ENCODE measurements around the gene SCAMP4.

SCAMP4 gene

DNA sequence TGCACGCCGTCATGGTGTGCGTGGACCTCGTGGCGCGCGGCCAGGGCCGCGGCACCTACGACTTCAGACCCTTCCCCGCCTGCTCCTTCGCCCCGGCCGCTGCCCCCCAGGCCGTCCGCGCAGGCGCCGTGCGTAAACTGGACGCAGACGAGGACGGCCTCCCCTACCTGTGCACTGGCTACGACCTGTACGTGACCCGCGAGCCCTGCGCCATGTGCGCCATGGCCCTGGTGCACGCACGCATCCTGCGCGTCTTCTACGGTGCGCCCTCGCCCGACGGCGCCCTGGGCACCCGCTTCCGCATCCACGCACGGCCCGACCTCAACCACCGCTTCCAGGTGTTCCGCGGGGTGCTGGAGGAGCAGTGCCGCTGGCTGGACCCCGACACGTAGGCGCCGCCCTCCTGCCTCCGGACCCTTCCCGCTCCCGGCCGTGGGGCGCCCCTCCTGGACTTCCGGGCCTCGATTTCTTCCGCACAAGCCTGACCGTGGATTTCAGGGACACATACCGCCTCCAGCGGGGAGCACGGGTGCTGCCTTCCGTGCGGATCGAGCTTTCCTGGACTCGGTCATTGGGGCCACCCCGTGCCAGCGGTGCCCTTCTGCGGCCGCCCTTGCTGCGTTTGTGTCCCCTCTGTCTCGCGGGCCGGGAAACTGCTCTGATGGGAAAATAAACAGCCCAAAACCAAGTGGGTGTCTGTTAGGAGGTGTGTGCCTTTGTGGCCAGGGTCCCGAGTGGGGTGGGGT lies 7.7 kb downstream of the SCAMP4 start:
- DNase-seq (ENCODE audit: low read depth in 2 of 2) = no peak

DNA sequence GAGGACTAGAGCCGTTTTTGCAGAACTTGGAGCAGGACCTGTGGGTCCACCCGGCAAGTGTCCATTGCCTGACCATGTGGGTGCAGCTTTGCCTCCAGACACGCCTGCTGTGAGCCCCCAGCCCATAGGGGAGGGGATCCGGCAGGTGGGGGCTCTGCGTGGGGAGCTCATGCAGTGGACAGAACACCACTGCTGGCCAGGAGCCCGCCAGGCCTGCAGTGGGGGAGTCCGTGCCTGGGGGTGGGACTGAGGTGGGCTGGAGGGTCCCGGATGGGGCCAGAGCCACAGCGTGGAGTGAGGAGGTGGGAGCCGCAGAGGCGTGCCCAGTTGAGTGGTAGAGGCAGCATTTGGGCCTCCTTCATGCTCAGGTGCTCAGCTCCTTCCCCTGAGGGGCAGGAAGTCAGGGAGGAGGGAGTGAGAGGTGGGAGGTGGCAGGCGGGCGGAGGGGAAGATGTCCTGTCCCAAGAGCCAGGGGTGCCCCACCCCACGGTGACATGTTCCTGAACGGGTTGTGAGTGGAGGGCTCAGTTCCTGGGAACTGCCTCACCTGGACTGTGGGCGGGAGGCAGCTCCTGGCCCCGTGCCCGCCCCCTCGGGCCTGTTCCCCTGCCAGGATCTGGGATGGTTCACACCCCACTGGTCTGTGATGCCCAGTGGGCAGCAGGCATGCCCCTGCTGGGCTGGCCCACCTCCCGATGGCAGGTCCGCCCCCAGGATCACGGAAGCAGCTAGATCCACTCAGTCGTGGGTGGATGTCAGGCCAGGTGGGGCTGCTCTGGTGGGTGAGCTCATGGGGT lies 8.8 kb downstream of the SCAMP4 start:
- no peak for DNase-seq (ENCODE audit: low read depth in 2 of 2)

DNA sequence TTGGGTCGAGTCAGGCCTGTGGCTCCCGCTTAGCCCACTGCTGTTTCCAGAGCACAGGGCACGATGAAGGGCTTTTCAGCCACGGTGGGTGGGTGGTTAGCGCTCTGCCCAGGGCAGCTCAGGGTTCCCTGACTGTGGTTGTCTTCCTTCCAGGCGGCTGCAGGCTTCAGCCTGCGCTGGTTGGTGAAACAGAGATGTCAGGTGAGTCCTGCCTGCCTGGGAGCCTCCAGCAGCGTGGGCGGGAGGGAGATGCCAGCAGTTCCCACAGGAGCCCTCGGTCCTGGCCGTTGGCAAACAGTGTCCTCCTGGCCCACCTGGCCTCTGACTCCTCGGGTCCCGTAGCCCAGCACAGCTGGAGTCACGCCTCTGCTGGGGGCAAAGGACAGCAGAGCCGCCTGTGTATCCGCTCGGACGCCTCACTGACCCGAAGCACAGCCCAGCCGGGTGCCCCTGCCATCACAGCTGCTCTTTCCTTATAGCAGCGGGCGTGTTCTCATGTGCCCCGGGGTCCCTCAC lies 9.7 kb downstream of the SCAMP4 start:
- DNase-seq (ENCODE audit: low read depth in 2 of 2) = no peak

DNA sequence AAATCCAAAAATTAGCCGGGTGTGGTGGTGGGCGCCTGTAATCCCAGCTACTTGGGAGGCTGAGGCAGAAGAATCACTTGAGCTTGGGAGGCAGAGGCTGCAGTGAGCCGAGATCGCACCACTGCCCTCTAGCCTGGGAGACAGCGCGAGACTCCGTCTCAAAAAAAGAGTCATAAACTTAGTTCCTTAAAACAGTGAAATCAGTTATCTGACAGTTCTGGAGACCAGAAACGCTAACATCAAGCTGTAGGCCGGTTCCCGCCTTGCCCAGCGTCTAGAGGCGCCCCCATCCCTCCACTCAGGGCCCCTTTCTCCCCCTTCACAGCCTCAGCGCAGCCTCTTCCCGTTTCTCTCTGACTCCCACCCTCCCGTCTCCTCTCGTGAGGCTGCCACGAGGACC lies 11.9 kb downstream of the SCAMP4 start:
- DNase-seq (ENCODE audit: low read depth in 2 of 2) = no peak

DNA sequence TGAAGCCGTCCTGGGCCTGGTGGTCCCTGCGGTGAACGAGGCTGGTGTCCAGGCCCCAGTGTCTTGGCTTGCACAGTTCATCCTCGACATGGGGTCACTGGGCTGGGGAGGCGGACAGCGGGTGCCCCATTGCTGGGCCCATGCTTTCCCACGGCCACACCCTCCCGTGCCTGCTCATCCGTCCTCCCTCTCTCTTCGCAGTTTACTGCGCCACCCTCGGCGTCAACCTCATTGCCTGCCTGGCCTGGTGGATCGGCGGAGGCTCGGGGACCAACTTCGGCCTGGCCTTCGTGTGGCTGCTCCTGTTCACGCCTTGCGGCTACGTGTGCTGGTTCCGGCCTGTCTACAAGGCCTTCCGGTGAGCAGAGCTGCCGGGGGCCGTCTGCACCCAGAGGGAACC lies 12.7 kb downstream of the SCAMP4 start:
- no peak for DNase-seq (ENCODE audit: low read depth in 2 of 2)

DNA sequence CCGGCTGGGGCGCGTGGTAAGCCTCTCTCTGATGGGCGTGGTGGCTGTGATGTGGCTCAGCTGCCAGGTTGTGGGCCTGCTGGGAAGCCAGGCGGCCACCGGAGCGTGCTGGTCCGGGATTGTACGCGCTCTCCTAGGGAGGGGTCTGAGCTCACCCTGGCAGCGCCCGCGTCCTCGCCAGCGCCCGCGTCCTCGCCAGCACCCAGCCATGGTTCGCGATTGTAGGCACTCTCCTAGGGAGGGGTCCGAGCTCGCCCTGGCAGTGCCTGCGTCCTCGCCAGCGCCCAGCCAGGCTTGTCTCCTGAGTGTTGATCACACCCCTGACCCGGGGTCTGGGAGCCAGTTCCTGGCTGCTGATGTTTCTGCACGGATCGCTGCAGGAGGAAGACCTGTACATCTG lies 13.8 kb downstream of the SCAMP4 start:
- no peak for DNase-seq (ENCODE audit: low read depth in 2 of 2)

DNA sequence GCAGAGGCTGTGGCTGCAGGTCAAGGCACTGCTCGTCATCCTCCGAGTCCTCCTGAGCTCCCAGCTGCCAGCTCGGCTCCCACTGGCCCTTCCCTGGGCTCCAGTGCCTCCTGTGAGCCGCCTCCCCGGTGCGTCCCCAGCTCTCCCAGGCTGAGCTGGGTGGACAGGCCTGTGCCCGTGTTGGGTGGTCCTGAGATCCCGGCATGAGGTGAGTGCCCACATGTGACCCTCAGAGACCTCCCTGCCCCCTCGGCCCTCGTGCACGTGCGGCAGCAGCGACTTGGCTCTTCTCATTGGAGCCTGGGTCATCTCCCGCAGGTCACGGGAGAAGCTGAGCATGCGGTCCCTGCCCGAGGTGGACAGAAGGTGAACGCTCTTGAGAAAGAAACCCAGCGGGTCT lies 15.4 kb downstream of the SCAMP4 start:
- DNase-seq (ENCODE audit: low read depth in 2 of 2) = no peak

DNA sequence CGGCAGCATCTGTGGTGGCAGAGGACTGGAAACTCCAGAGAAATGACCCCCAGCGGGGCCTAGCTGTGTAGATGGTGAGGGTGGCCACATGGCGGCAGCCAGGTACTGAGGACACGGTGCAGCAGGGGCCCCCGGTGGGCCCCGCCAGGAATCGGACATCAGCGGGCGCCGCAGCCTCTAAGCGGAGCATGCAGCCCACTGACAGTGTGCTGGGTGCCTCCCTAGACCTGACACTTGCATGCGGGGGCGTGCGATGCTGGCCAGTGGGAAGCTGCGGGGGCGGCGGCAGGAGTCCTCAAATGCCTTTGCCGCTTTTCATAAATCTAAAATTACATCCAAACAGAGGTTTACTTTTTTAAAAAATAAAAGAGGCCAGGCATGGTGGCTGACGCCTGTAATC lies 16.1 kb downstream of the SCAMP4 start:
- DNase-seq (ENCODE audit: low read depth in 2 of 2) = no peak

DNA sequence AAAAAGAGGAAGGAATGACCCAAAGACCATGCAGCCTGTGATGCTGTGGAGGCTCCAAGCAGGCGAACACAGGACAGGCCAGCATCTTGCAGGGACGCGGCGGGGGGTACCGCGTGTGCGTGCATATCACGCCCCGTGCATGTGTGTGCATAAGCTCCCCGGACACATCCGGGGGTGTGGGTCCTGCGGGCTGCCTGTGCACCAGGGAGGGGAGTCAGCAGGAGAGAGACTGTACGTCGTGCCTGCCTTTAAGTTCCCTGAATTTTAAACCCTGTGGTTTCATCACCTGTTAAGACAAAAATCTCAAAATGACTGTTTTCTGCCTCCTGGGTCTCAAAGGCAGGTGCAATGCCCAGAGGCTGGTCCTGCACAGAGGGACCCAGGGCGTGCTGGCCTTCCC lies 16.6 kb downstream of the SCAMP4 start:
- DNase-seq (ENCODE audit: low read depth in 2 of 2) = no peak

DNA sequence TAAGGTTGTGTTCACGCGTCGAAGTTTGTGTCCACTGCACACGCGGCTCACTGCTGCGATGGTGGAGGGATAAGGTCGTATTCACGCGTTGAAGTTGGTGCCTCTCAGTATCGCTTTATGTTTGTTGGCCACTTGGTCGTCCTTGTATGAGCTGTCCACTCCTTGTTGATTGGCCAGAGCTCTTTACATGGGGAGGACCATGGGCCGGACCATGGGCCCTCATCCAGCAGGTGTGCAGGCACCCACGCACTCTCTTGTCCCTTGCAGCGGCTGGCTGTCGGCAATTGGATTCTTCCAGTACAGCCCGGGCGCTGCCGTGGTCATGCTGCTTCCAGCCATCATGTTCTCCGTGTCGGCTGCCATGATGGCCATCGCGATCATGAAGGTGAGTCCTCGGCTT lies 17.6 kb downstream of the SCAMP4 start:
- no peak for DNase-seq (ENCODE audit: low read depth in 2 of 2)

DNA sequence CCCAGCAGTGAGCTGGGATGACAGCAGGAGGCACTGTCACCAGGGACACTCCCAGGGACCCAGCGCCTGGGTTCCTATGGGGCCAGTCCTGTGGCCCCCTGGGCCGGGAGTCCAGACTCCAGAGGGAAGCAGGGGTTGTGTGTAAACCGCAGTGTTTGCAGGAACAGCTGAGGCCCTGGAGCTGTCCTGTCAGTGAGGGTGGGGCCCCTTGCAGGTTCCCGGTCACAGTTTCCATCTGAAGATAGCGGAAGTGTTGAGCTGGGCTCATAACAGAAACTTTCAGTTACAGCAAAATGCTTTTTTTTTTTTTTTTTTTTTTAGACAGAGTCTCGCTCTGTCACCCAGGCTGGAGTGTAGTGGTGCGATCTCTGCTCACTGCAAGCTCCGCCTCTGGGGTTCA lies 18.1 kb downstream of the SCAMP4 start:
- DNase-seq (ENCODE audit: low read depth in 2 of 2) = no peak

DNA sequence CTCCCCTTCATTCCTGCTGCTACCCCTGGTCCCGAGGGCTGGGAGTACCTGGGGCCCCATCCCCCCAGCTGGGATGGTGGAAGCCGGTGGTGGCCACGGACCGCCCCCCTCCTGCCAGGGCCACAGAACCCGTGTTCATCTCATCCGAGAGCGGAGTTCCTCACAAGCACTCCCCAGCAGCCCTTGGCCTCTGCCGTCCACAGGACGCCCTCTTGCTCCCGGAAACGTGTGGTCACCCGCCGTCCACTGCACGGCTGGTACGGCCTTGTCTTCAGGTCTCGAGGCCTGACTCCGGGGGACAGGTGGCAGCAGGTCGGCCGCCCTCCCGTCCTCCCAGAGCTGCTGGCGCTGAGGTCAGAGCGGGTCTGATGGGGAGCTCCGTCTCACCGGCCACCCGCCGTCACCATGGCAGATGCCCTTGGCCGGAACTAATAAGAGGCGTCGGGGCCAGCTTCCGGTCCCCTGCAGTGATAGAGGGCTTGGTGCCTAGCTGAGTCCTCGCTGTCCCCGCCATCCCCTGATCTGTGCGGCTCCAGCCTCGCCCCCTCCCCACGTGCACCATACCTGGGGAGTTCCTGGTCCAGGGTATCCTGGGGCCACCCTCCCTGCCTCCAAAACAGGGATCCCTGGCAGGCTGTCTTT lies 19.2 kb downstream of the SCAMP4 start:
- no peak for DNase-seq (ENCODE audit: low read depth in 2 of 2)

DNA sequence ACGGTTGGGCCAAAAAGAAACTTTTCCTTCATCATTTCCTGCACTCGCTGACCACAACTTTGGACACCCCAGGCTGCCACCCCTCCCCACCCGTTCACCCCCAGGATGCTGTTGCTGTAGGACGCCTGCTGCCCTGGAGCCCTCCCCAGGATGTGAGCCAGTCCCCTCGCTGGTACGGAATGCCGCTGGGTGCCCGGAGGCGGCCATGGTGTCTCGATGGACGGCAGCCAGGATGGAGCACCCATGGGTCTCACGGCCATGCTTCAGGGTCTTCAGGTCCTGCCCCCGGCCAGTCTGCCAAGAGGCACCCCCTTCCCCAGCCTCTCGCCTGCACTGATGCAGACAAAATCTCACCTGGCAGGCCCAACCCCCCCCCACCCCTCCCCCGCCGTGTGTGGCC lies 20.3 kb downstream of the SCAMP4 start:
- DNase-seq (ENCODE audit: low read depth in 2 of 2) = no peak

DNA sequence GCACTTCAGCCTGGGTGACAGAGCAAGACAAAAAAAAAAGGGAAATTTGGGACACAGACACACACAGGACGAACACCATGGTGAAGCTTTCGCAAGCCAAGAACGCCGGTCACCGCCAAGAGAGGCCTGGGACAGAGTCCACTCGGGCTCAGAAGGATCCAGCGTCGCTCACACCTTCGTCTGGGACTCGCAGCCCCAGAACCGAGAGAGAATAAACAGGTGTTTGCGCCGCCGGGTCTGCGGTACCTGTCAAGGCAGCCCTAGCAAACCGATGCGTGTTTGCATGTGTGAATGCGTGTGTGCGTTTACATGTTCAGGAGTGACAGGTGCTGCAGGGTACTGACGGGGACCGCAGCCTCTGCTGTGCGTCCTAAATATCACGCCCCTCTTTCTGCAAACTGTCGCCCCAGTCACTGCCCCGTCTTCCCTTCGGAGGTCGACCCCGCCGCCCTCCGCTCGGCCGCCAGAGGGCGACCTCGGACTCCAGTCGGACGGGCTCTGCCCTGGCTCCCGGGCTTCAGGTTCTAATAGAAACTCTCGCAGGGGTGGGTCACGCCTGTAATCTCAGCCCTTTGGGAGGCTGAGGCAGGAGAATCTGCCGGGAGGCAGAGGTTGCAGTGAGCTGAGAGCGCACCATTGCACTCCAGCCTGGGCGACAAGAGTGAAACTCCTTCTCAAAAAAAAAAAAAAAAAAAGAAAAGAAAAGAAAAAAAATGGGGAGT lies 24.0 kb downstream of the SCAMP4 start:
- peak; percentile 54 to 74 for DNase-seq (ENCODE audit: low read depth in 2 of 2)

DNA sequence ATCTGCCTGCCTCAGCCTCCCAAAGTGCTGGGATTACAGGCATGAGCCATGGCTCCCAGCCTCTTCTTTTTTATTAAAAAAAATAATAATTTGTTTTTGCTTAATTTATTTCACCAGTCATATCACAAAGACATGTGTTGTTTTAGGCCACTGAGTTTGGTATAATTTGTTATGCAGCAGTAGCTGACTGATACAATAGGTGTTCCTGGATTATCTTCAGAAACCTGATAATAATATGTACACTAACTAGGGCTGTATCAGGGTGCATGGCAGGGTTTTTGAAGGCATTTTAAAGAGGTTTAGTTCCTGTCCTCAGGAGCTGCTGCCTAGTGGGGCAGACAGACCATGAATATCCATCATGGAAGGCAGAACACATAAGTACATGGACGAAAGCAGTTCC lies 26.2 kb downstream of the SCAMP4 start:
- no peak for DNase-seq (ENCODE audit: low read depth in 2 of 2)

DNA sequence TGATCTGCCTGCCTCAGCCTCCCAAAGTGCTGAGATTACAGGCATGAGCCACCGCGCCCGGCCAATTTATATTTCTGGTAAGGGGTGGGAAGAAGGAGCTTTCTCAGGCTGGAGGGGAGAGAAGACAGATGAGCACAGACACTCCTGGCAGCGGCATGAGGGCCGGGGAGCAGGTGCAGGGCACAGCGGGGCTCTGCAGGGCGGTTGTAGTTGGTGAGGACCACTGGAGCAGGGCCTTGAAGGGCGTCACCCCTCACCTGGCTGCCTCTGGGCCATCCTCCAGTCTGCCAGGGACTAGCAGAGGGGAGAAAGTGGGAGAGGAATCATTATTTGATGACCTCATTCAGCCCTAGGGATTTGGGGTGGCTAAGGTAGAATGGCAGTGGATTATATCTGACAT lies 27.2 kb downstream of the SCAMP4 start:
- no peak for DNase-seq (ENCODE audit: low read depth in 2 of 2)

DNA sequence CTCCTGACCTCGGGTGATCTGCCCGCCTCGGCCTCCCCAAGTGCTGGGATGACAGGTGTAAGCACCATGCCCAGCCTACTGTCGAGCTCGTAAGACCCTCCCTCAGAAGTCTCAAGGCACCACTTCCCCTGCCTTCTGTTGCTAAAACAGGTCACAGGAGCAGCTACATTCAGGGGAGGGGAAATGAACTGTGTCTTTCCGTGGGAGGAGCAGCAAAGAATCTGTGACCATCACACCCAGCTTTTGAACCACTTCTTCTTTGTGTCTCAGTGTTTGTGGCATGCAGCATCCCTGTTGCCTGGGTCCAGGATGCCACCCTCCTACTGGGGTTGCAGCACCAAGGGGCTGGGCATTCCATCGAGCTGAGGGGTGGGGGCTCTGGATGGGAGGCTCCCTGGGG lies 28.0 kb downstream of the SCAMP4 start:
- no peak for DNase-seq (ENCODE audit: low read depth in 2 of 2)

DNA sequence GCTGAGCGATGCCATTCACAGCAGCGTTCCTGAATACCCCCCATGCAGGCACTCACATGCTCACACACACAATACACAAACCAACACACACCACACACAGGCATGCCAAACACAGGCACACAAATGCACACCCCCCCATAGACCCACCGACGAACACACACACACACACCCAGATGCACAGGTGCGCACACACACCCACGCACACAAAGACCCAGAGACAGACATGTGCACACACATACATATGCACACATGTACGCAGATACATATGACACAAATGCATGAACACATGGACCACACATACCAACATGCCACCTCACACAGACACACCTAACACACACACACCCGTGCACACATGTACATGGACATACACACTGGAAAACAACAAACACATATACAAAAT lies 28.7 kb downstream of the SCAMP4 start:
- DNase-seq (ENCODE audit: low read depth in 2 of 2) = no peak

DNA sequence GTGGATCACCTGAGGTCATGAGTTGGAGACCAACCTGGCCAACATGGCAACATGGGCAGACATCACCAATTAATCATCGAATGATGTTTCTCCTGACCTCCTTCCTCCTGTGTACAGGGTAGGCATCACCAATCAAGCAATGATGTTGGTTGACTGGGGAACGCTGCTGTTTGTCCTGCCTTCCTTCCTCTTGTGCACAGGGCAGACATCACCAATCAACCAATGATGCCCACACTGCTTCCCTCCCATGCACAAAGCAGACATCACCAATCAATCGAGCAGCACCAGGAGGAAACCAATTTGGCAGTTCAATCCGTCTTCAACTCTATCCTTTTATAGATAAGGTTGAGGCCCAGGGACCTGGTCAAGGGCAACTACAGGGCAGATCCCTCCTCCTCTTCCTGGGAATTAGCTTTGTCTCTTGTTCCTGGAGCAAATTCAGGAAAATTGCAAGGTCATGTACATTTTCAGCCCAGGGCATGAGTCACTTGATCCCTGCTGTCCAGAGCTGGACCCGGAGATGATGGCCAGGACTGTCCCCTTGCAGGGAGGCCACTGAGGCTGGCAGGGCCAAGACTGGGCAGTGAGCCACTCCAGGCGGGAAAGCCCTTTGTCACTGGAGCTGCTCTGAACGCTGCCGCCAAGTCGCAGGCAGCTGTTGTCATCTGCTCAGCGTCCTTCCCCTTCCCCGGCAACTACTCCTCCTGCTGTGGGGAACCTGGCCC lies 30.4 kb downstream of the SCAMP4 start:
- DNase-seq (ENCODE audit: low read depth in 2 of 2) = no peak

DNA sequence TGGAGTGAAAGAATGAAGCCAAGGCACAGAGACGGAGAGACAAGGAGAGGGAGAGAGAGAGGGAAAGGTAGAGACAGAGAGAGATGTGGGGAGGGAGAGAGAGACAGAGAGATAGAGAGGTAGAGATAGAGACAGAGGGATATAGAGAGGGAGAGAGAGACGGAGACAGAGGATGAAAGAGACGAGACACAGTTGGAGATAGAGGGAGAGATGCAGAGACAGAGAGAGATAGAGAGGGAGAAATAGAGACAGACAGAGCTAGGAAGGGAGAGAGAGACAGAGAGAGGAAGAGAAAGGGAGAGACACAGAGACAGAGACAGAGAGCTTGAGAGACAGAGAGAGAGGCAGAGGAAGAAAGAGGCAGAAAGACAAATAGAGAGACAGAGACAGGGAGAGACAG lies 31.2 kb downstream of the SCAMP4 start:
- DNase-seq (ENCODE audit: low read depth in 2 of 2) = no peak

DNA sequence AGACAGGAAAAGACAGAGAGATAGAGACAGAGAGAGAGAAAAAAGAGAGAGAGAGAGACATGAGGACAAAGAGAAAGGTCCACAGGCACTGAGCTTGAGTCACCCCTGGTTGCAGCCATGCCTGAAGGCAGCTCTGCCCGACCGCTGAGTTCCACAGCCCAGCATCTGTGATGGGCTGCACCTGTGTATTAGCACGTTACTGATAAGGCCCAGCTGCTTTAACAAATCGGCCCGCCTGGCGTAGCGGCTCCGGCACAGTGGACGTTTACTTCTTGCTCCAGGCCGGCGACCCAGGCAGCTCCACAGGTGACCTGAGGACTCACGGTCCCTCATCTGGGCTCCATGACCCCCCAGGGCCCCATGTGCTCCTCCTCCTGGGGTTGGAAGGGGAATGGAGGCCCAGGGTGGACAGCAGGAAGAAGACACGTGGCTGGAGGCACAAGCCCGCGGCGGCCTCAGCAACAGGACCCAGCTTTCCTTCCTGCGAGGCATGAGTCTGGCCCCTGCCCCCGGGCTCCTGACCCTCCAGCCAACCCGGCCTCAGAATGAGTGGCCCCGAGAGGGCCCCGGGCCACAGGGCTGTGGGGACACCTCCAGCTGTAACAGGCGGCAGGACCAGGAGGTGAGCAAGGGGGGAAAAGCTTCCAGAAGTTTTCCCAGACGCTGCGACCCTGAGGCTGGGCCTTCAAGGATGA lies 31.9 kb downstream of the SCAMP4 start:
- DNase-seq (ENCODE audit: low read depth in 2 of 2) = no peak

Measured in stimulated activated CD8-positive, alpha-beta memory T cell treated with anti-CD3 and anti-CD28 coated beads, Interleukin-7, amount 100 ng/mL, for 4 hours (primary cell).